Measurements from ENCODE around the gene PITPNB. TPM values are rescaled to one million over a fixed set of nuclear protein-coding genes. Genes with fewer than 3 reads are reported as not detected.

PITPNB gene
- total RNA-seq, 1 experiment from 2014 or later: 70.7 TPM

DNA sequence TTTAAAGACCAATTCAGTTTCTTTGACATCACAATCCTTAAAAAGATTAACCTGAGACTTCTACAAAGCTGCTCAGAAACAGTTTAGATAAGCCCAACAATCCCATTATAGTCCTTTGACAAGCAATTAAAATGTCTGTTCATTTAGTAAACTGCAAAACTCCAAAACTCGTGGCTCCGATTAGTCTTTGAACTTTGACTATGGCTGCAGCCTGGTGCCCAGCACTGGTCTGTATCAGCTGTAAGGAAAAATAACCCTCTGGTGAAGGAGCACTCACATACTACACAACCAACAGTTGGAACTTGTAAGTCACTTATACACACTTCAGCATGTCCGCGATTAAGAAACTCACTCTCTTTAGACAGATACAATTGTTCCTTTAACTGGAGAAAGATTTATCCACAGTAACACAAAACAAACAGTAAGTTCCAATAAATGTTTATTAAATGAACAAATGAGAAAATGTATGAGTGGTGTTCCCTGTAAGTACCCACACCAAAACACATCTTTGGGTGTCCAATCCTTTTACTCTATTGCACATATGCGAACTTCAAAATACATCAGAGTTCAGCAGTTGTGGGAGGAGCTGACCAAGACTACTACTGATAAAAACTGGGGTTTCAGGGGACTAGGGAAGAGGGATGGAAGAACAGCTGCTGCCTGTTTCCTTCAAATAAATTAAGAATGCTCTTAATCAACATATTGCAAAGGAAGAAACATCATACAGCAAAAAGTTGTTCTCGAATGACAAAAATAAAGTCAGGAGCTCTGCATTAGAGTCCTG lies 36.4 kb downstream of the PITPNB start:
- H3K27ac Mint-ChIP-seq: peak overlapping the region; percentile 74
- H3K27me3 Mint-ChIP-seq (ENCODE audit: low read depth): no peaks in the 10 kb centered on the region
- ATAC-seq (no peak), DNase-seq (ENCODE audit: low spot score) (no peak)
- peaks cover 11% of the 10 kb centered on the region; the same call in 1 of the 2 replicates for H3K36me3 Mint-ChIP-seq
- H3K4me1 Mint-ChIP-seq: peaks cover 81% of the 10 kb centered on the region
- POLR2A ChIA-PET: no interaction called here
- CTCF ChIA-PET: interaction anchor here (1.0 to 2.3 kb wide), 5 partner anchors 31 to 137 kb away, joined by 3 to 15 read pairs (median 7); partner anchors contain the start of gene PITPNB
- TF ChIP-seq NFATC4 (CRISPR knock-in tag; IDR thresholded peaks at IDR 0.05) (no peak), KAT7 (CRISPR knock-in tag; IDR thresholded peaks at IDR 0.05; ENCODE audit: borderline replicate concordance) (no peak), ZNF263 (CRISPR knock-in tag; IDR thresholded peaks at IDR 0.05; ENCODE audit: low read depth) (no peak), MXD4 (CRISPR knock-in tag; IDR thresholded peaks at IDR 0.05; ENCODE audit: borderline replicate concordance) (no peak), PRRX2 (CRISPR knock-in tag; IDR thresholded peaks at IDR 0.05) (no peak), ZNF396 (CRISPR knock-in tag; IDR thresholded peaks at IDR 0.05; ENCODE audit: borderline replicate concordance) (no peak), GTF2I (CRISPR knock-in tag; conservative IDR thresholded peaks at IDR 0.05) (no peak), JAZF1 (CRISPR knock-in tag; IDR thresholded peaks at IDR 0.05) (no peak)
- TF ChIP-seq, protein P1, sequence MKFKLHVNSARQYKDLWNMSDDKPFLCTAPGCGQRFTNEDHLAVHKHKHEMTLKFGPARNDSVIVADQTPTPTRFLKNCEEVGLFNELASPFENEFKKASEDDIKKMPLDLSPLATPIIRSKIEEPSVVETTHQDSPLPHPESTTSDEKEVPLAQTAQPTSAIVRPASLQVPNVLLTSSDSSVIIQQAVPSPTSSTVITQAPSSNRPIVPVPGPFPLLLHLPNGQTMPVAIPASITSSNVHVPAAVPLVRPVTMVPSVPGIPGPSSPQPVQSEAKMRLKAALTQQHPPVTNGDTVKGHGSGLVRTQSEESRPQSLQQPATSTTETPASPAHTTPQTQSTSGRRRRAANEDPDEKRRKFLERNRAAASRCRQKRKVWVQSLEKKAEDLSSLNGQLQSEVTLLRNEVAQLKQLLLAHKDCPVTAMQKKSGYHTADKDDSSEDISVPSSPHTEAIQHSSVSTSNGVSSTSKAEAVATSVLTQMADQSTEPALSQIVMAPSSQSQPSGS (CRISPR knock-in tag; IDR thresholded peaks at IDR 0.05; ENCODE audit: borderline replicate concordance, low read depth): no peak
- TF ChIP-seq, protein P2, sequence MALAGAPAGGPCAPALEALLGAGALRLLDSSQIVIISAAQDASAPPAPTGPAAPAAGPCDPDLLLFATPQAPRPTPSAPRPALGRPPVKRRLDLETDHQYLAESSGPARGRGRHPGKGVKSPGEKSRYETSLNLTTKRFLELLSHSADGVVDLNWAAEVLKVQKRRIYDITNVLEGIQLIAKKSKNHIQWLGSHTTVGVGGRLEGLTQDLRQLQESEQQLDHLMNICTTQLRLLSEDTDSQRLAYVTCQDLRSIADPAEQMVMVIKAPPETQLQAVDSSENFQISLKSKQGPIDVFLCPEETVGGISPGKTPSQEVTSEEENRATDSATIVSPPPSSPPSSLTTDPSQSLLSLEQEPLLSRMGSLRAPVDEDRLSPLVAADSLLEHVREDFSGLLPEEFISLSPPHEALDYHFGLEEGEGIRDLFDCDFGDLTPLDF (CRISPR knock-in tag; IDR thresholded peaks at IDR 0.05): no peak
- TF ChIP-seq, protein P3, sequence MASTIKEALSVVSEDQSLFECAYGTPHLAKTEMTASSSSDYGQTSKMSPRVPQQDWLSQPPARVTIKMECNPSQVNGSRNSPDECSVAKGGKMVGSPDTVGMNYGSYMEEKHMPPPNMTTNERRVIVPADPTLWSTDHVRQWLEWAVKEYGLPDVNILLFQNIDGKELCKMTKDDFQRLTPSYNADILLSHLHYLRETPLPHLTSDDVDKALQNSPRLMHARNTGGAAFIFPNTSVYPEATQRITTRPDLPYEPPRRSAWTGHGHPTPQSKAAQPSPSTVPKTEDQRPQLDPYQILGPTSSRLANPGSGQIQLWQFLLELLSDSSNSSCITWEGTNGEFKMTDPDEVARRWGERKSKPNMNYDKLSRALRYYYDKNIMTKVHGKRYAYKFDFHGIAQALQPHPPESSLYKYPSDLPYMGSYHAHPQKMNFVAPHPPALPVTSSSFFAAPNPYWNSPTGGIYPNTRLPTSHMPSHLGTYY (CRISPR knock-in tag; IDR thresholded peaks at IDR 0.05): no peak
- no peaks in the 10 kb centered on the region for H3K9me3 Mint-ChIP-seq
- H3K4me3 Mint-ChIP-seq: no peak overlapping the region

DNA sequence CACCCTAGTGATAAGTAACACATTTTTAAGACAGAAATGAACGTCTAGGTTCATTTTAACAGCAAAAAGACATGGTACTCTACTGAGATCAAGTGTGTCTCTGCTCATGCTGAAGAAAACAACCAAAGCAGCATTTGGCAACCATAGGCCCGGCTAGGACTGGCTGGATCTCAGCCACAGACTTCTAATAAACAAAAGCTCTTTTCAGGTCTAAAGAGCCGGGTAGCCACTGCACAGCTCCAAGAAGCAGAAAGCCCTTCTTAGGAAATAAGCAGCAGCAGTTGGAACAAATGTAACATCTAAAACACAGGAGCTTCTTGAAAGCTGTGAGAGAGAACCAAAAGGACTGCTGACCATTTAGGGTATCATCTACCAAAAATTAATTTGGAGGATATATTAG lies 37.6 kb downstream of the PITPNB start:
- peak overlapping the region; percentile 33; the same call in 1 of the 2 replicates for H3K27ac Mint-ChIP-seq

More for the DNA sequence above, 37.6 kb downstream of the PITPNB start:
- H3K4me1 Mint-ChIP-seq: peaks cover 82% of the 10 kb centered on the region
- POLR2A ChIA-PET: no interaction called here
- no peaks in the 10 kb centered on the region for H3K9me3 Mint-ChIP-seq
- H3K27me3 Mint-ChIP-seq (ENCODE audit: low read depth): no peaks in the 10 kb centered on the region
- DNase-seq (ENCODE audit: low spot score) (no peak), ATAC-seq (no peak)
- CTCF ChIA-PET: interaction anchor here (0.7 to 1.8 kb wide), 14 partner anchors 11 to 171 kb away, joined by 3 to 7 read pairs (median 3); partner anchors contain the start of gene PITPNB
- peaks cover 10% of the 10 kb centered on the region; the same call in 1 of the 2 replicates for H3K36me3 Mint-ChIP-seq
- no peak overlapping the region for H3K4me3 Mint-ChIP-seq
- no peak for TF ChIP-seq GRHL2 (CRISPR knock-in tag; IDR thresholded peaks at IDR 0.05; ENCODE audit: insufficient replicate concordance, severe bottlenecking)
- TF ChIP-seq TEAD4 (CRISPR knock-in tag; IDR thresholded peaks at IDR 0.05): no peak
- TF ChIP-seq PRRX2 (CRISPR knock-in tag; IDR thresholded peaks at IDR 0.05): no peak
- TF ChIP-seq FOXK1 (CRISPR knock-in tag; IDR thresholded peaks at IDR 0.05): no peak
- TF ChIP-seq, protein P4, sequence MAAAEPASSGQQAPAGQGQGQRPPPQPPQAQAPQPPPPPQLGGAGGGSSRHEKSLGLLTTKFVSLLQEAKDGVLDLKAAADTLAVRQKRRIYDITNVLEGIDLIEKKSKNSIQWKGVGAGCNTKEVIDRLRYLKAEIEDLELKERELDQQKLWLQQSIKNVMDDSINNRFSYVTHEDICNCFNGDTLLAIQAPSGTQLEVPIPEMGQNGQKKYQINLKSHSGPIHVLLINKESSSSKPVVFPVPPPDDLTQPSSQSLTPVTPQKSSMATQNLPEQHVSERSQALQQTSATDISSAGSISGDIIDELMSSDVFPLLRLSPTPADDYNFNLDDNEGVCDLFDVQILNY (CRISPR knock-in tag; IDR thresholded peaks at IDR 0.05): no peak
- TF ChIP-seq ZNF416 (CRISPR knock-in tag; IDR thresholded peaks at IDR 0.05): no peak
- TF ChIP-seq, protein P5, sequence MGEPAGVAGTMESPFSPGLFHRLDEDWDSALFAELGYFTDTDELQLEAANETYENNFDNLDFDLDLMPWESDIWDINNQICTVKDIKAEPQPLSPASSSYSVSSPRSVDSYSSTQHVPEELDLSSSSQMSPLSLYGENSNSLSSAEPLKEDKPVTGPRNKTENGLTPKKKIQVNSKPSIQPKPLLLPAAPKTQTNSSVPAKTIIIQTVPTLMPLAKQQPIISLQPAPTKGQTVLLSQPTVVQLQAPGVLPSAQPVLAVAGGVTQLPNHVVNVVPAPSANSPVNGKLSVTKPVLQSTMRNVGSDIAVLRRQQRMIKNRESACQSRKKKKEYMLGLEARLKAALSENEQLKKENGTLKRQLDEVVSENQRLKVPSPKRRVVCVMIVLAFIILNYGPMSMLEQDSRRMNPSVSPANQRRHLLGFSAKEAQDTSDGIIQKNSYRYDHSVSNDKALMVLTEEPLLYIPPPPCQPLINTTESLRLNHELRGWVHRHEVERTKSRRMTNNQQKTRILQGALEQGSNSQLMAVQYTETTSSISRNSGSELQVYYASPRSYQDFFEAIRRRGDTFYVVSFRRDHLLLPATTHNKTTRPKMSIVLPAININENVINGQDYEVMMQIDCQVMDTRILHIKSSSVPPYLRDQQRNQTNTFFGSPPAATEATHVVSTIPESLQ (CRISPR knock-in tag; IDR thresholded peaks at IDR 0.05): no peak
- TF ChIP-seq ZNF423 (CRISPR knock-in tag; IDR thresholded peaks at IDR 0.05): no peak
- TF ChIP-seq, protein P6, sequence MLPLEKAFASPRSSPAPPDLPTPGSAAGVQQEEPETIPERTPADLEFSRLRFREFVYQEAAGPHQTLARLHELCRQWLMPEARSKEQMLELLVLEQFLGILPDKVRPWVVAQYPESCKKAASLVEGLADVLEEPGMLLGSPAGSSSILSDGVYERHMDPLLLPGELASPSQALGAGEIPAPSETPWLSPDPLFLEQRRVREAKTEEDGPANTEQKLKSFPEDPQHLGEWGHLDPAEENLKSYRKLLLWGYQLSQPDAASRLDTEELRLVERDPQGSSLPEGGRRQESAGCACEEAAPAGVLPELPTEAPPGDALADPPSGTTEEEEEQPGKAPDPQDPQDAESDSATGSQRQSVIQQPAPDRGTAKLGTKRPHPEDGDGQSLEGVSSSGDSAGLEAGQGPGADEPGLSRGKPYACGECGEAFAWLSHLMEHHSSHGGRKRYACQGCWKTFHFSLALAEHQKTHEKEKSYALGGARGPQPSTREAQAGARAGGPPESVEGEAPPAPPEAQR (CRISPR knock-in tag; IDR thresholded peaks at IDR 0.05): no peak
- TF ChIP-seq EMX1 (CRISPR knock-in tag; IDR thresholded peaks at IDR 0.05): no peak
- TF ChIP-seq NFYB (CRISPR knock-in tag; conservative IDR thresholded peaks at IDR 0.05; ENCODE audit: low read depth): no peak

Measured in WTC11 (cell line).